Right lobe of liver (tissue), 4 donors: ENCODE results near the gene RNF111.

Experiments
- CTCF ChIP-seq, 4 donors: fragments of 200-600 bp in 3 of 4; fragments of 450-650 bp in 1 of 4; IDR thresholded peaks; one replicate each; pipeline versions ENCODE4 v1.5.1 to v1.8.0; 2016 to 2022; ENCODE audit warnings: antibody characterized with exemption in 4 of 4, mild to moderate bottlenecking in 2 of 4
- POLR2A ChIP-seq: fragments of 450-650 bp; IDR thresholded peaks from one replicate; pipeline ENCODE4 v1.6.1; 2017; ENCODE audit warnings: antibody characterized with exemption, mild to moderate bottlenecking
- donor health status: DM: no; HTN: no; CAD: no.
- donor health status: DM: no; HTN: no; CAD: no.
- donor health status: DM: no; HTN: yes; CAD: no.

GRCh38 chr15:58951388-58952007 lies 36.0 kb upstream of the RNF111 start:
- TF ChIP-seq CTCF (IDR thresholded peaks at IDR 0.05) (no peak), POLR2A (no peak)
